ENCODE measurements around the gene CBLL2. TPM values are rescaled to one million over a fixed set of nuclear protein-coding genes. Genes with fewer than 3 reads are reported as not detected.
"Not testable (repeated sequence)": the region's sequence is repeated elsewhere in the genome, so short reads cannot be mapped to it uniquely, and the experiment has no call there.

The CBLL2 gene
- total and polyA plus RNA-seq, 12 donors = not detected

GRCh38 chrX:22273714-22274317, 1.1 kb downstream of the CBLL2 start:
- H3K36me3 ChIP-seq (replicated peaks in 1 of 2) = no peaks in the 10 kb centered on the region
- H3K27ac ChIP-seq = no peak overlapping the region
- intact Hi-C loops (cut with DNase I) = no loop called here
- peaks cover 4% of the 10 kb centered on the region for H3K27me3 ChIP-seq
- TF ChIP-seq POLR2A (IDR thresholded peaks at IDR 0.05) (no peak), CTCF (IDR thresholded peaks at IDR 0.05) (no peak)
- no peak for DNase-seq
- no peaks in the 10 kb centered on the region for H3K4me1 ChIP-seq (replicated peaks in 1 of 2)
- 78 to 87% (median 84%) methylated on average over 14 to 15 of the region's 15 CpGs for WGBS, 4 donors
- no peak overlapping the region for H3K4me3 ChIP-seq
- no peaks in the 10 kb centered on the region for H3K9me3 ChIP-seq (replicated peaks in 1 of 3)

- TF ChIP-seq POLR2A (IDR thresholded peaks at IDR 0.05) = no peak
- no peaks in the 10 kb centered on the region for H3K27me3 ChIP-seq
- WGBS, 4 donors = 65 to 84% (median 80%) methylated on average over 6 of the region's 6 CpGs
These were observed 4.1 kb downstream of the CBLL2 start for GRCh38 chrX:22276781-22277180.

GRCh38 chrX:22278375-22278774, 5.7 kb downstream of the CBLL2 start:
- Histone ChIP-seq H3K4me3 (no peak overlapping the region), H3K9me3 (replicated peaks in 1 of 3) (no peaks in the 10 kb centered on the region), H3K27ac (no peak overlapping the region), H3K4me1 (replicated peaks in 1 of 2) (no peaks in the 10 kb centered on the region), H3K27me3 (no peaks in the 10 kb centered on the region), H3K36me3 (replicated peaks in 1 of 2) (no peaks in the 10 kb centered on the region)
- no peak for DNase-seq
- intact Hi-C loops (cut with DNase I) = no loop called here
- WGBS, 4 donors = 35 to 63% (median 50%) methylated on average over 3 of the region's 3 CpGs
- TF ChIP-seq POLR2A (IDR thresholded peaks at IDR 0.05) (no peak), CTCF (IDR thresholded peaks at IDR 0.05) (no peak)

More at GRCh38 chrX:22276781-22277180, 4.1 kb downstream of the CBLL2 start:
- no peaks in the 10 kb centered on the region for H3K9me3 ChIP-seq (replicated peaks in 1 of 3)
- intact Hi-C loops (cut with DNase I) = no loop called here
- no peak for DNase-seq
- H3K4me1 ChIP-seq (replicated peaks in 1 of 2) = no peaks in the 10 kb centered on the region
- H3K4me3 ChIP-seq = no peak overlapping the region
- no peak overlapping the region for H3K27ac ChIP-seq
- no peaks in the 10 kb centered on the region for H3K36me3 ChIP-seq (replicated peaks in 1 of 2)

GRCh38 chrX:22289209-22289608, 16.5 kb downstream of the CBLL2 start:
- H3K36me3 ChIP-seq (replicated peaks in 1 of 2); intact Hi-C loops (cut with DNase I); DNase-seq; H3K9me3 ChIP-seq (replicated peaks in 1 of 3); H3K4me1 ChIP-seq (replicated peaks in 1 of 2); H3K4me3 ChIP-seq; H3K27me3 ChIP-seq; H3K27ac ChIP-seq: not testable (repeated sequence)
- 64 to 86% (median 85%) methylated on average over 1 to 3 of the region's 3 CpGs; no CpG with 5 or more reads in 1 of the 4 donors for WGBS, 4 donors

- DNase-seq = no peak
- Histone ChIP-seq H3K36me3 (replicated peaks in 1 of 2) (no peaks in the 10 kb centered on the region), H3K27ac (no peak overlapping the region), H3K27me3 (peaks cover 4% of the 10 kb centered on the region), H3K4me3 (no peak overlapping the region), H3K9me3 (replicated peaks in 1 of 3) (no peaks in the 10 kb centered on the region), H3K4me1 (replicated peaks in 1 of 2) (no peaks in the 10 kb centered on the region)
- intact Hi-C loops (cut with DNase I) = no loop called here
- 72 to 86% (median 77%) methylated on average over 2 of the region's 2 CpGs for WGBS, 4 donors
- TF ChIP-seq POLR2A (IDR thresholded peaks at IDR 0.05) (no peak), CTCF (IDR thresholded peaks at IDR 0.05) (no peak)
These were observed 24.2 kb downstream of the CBLL2 start for GRCh38 chrX:22296871-22297270.
